Brain pericyte (primary cell): ENCODE data around the gene UBAC1.

Experiments used
- DNase-seq: peaks from one replicate; pipeline ENCODE4 v3.0.0-alpha.2; 2012; ENCODE audit warnings: low read depth, low spot score

The UBAC1 gene, protein sequence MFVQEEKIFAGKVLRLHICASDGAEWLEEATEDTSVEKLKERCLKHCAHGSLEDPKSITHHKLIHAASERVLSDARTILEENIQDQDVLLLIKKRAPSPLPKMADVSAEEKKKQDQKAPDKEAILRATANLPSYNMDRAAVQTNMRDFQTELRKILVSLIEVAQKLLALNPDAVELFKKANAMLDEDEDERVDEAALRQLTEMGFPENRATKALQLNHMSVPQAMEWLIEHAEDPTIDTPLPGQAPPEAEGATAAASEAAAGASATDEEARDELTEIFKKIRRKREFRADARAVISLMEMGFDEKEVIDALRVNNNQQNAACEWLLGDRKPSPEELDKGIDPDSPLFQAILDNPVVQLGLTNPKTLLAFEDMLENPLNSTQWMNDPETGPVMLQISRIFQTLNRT

DNA sequence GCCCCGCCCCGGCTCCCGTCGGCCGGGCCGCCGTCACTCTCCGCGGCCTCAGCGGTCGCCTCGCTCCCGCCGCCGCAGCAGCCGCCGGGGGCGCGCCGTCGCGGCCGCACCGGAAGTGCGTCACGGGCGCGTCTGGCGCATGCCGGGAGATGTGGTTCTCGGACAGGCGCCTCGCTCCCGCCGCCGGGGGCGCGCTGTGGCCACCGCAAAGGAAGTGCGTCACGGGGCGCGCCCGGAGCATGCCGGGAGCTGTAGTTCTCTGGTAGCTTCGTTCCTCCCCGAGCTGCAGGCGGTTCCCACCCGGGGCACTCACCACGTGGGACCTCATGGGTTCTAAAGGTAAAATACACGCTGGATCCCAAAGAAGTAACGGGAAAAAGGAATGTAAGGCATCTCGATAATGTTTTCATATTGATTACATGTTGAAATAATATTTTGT lies at the start of gene UBAC1:
Gene UBAC1 (minus strand): TSS at position 97 of the 439 bp plus-strand sequence. CDS start 211 bp downstream, outside the sequence.
- peak; percentile 71 for DNase-seq

DNA sequence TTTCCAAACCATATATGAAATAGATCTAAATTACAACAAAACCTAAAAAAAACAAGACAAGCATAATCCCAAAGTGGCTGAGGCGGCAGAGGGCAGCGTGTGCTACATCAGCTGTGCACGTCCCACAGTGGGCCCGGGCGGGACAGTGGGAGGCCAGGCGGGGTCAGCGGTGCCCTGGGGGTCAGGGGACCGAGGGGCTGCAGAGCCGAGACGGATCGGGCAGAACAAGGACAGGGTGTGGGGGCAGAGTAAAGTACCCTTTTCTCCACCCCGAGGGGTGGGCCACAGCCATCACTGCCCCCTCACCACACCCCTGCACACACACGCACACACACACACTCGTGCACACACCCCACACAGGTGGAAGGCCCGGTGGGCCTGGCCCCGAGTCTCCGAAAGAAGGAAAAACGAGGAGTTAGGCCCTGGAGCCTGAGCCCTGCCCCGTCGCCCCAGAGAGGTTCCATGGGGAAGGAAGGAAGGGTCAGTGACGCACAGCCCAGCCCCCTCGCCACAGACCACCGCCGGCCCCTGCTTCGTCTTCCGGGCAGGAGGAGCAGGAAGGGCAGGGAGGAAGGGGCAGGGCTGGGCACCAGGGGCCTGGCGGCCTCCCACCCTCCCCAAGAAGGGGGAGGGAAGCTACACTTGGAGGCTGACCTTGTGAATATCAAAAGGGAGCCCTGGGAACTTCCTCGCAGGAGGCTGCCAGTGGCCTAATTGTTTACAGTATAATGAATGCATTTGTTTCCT lies 49.6 kb upstream of the UBAC1 start:
- DNase-seq = no peak

DNA sequence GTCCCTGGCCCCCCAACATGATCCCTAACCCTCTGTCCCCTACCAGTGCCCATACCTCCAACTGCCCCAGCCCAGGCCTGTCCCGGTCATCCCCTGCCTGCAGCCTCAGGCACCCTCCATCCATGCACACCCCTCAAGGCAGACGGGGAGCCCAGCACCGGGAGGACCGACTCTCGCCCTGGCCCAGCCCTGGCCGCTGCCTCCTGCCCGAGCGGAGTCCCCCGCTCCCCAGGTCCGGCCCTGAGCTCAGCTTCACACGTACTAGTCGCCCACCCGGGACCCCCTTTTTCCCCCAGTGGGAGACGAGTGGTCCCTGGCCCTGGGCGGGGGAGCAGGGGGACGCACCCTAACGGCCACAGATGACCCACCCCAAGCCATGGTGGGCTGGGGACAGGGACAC lies 49.0 kb upstream of the UBAC1 start:
- no peak for DNase-seq

DNA sequence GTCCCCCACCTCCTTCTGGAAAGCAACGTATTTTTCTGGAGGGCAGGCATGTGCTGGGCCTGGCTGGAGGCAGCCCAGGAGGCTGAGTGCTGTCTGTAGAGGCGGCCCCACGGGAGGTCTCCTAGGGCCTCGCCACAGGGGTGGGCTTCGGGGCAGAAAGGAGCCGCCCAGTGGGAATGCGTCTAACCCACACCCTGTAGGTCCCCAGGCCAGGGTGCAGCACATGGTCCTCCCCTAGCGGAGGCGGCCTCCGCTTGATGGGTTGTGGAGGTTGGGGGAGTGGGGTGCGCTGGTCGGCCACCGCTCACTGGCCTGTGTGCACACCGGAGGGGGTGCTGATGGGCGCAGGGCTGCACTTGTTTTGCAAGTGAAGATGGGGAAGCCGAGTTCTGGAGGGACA lies 48.3 kb upstream of the UBAC1 start:
- DNase-seq = no peak

DNA sequence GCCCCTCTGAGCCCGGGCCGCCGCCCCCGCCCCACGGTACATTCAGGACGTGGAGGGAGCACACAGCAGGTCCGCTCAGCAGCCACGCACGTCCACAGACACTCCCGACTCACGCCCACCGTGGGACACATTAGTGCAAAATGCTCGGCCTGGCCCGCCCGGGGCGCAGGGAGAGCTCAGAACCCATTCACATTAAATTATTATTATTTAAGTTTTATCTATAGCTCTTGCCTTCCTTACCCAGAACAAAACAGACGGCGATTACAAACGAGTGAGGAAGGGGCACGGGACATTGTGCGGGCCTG lies 47.5 kb upstream of the UBAC1 start:
- no peak for DNase-seq

DNA sequence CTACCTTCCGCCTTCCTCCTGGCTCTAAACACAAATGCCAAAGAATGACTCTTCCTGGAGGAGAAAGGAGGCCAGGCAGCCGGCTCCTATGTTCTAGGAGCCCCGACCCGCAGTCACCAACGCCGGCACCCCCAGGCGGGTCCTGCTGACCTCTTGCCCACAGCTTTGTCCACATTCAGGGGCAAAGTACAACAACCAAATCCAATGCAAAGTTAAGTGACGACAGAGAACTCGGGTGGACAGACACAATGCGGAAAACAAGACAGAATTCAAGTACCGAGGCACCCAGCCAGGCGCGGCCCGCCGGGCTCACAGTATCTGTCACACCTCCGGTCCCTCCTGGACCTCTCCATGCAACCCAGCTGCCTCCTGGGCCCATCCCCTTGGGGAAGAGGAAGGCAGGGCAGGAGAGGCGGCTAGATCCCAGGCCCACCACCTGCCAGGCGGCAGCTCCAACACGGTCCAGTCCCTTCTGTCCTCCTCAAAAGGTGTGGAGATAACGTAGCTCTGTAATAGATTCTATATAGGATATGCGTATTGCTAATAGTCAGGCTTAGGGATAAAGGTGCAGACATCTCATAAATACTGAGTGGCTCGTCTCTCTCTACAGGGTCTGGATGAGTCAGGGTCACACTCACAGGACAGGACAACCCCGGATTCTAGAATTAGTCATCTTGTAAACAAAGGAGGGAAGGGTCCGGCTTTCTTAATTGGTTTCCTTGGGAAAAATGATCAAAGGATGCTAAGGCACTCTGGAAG lies 46.9 kb upstream of the UBAC1 start:
- DNase-seq = no peak

DNA sequence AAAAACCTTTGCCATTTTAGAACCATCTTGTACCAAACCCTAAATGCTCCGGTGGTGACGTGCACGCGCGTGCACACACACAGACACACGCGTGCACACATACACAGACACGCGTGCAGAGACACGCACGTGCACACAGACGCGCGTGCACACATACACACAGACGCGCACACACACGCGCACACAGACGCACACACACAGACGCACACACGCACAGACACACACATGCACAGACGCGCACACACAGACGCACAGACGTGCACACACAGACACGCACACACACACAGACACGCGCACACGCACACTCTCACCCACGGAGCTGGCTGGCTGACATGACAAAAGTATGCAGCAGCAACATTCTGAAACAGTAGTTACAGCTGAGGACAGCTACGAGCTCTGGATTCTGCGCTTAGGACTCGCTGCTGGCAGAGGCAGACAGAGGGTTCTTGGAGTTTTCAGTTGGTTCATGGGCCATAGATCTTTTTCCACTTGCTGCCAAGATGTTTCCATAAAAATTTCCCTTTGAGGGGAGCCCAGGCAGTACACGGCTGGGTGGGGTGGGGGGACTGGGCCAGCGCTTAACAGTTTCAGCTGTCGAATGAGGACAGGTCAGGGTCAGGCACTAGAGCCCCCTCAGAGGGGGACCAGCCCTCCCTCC lies 46.2 kb upstream of the UBAC1 start:
- DNase-seq = no peak

DNA sequence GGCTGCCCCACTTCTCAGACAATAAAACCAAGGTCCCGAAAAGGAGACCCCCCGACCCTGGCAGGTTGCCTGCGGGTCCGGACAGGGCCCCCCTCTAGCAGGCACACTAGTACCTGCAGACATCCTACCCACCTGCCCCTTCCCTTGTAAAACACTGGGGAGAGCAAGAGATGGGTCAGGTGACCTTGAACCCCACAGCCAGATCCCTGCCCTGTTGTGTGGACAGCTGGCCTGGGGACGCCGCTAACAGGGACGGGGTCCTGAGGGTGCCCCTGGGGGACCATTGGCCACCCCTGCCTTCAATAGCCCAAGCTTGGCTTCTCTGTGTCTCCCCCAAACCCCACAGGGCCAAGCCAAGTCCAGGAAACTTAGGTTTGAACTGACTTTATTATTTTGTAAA lies 45.0 kb upstream of the UBAC1 start:
- DNase-seq = no peak

DNA sequence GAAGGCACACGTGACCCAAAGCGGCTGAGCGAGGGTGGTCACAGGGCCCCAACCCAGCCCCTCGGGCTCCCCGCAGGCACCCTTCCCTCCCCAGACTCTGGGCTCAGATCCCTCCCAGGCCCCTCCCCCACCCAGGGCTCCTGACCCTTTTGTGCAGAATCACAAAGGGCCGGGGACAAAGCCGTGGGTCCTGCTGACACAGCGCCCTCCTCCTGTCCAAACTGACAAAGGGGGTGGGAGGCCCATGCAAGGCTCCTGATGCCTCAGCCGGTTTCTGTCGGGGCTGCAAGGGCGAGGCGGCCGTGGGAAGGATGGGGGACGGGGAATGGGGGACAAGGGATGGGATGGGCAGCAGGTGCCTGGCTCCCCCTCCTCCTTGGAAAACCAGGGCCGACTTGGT lies 43.5 kb upstream of the UBAC1 start:
- DNase-seq = no peak

DNA sequence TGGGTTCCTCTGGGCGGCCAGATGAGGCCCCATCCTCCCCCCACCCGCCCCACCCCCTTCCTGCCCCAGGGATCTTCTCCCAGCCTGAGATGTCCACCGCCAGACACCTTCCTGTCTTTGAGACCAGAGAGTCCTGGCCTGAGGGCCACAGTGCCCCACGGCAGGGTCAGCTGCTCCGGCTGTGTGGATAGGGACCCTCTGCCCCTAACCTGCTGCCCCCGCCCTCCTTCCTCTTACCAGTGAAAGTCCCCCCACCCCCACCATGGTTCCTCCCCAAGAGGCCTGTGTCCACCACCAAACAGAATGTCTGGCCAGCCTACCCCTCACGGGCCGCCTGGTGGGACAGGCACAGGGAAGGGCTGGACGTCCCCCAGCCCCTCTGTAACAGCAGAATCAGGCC lies 43.0 kb upstream of the UBAC1 start:
- no peak for DNase-seq

DNA sequence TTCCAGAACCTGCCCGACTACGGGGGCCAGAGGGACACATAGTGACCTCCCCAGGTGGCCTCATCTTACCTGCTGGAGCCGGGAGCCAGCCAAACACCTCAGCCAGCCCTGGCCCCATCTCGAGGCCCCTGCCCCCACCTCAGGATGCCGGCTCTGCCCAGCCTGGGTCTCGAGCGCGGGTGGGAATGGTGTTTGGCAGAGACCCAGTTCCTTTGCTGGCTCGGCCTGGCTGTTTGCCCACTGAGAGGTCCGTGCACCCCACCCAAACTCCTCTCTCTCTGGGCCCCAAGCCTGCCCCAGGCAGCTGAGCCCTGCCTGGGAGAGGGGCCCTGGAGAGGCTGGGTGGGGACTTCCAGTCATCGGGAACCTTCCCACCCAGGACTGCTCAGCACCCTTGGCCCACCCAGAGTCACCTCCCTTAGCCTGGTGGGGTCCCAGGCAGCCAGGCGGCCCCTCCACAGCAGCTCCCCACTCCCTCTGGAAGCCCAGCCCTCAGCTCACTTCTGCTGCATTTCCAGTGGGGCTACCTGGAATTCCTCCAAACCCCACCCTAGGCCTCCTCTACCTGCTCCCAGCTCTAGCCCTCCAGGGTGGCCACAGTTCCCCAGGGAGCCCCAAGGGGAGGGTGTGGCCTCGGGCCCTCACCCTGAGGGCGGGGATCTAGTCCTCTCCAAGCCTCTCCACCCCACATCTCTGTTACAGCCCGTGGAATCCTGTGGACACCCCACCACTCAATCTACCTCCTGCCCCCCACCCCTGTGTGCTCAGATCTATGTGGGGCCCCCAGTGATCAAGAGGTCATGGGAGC lies 42.4 kb upstream of the UBAC1 start:
- no peak for DNase-seq

DNA sequence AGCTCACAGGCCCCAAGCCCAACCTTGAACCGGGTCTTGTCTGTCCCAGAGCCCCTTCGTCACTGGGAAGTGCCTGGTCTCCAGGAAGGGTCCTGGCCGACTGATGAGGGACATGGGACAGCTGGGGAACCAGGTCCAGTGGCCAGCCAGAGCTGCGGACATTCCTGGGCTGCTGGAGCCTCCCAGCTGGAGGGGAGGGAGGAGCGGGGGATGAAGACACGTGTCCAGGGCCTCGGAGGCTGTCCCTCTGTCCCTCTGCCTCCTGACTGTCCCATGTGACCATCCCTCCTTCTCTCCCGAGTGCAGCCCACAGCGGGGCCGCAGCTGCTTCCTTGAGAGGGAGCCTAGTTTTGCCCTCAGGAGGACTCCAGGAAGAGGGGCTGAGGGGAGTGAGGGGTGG lies 41.7 kb upstream of the UBAC1 start:
- DNase-seq = no peak

DNA sequence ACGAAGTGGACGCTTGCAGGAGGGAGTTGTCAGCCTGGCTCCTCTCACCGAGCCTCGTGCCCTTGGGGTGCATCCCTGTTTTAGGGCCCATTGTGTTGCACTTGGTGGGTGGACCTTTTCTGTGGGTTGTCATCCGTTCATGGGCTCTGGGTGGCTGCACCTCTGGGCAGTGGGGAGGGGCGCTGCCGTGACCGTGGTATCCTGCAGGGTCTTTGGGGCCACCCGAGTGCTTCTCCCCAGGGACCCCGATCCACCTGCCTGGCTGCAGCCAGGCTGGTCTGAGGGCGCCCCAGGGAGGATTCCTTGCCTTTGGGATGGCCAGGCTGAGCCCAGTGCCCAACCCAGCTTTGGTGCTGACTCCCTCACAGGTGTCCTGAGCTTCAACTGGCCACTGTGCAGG lies 41.0 kb upstream of the UBAC1 start:
- no peak for DNase-seq

DNA sequence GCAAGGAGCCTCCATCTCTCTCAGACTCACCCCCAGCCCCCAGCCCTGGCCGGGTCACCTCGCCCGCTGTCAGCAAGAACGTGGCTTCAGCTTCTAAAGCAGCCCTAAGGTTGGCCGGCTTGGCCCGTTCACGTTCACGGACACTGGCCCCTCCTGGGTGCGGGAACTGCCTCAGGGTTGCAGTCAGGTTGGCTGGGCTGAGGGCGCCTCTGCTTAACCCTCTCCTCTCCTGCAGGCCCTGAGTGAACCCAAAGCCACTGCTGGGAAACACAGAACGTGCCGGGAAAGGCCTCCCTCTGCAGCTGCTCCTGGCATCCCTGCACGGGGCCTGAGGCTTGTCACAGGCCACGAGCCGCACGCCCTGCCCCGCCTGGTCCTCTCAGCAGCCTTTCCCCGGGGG lies 40.1 kb upstream of the UBAC1 start:
- no peak for DNase-seq

DNA sequence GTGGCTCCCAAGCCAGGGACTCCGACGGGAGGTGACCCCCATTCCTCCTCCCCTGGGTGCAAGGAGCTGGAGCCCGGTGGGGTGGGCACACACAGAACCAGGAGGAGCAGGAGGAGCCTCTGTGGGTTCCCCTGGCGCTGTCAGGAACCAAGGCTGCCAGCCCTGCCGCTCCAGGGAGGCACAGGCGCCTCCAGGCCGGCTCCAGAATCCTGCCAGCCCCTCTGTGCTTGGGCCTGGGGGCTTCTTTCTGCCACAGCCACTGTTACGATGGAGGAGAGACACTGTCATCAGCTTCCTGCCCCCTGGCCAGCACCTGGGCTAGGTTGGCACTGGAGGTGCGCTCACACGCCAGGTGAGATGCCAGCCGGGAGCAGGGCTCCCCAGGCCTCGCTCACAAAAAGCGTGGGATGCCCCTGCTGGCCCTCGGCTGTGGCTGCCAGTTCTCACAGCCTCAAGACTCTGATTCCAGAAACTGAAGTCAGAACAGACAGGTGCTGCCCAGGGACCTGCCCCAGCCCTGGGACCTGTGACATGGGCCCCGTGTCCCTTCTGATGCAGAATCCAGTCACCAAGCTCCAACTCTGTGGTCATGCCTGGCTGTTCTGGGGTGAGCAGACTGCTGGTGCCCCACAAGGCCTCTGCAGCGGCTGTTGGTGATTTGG lies 37.4 kb upstream of the UBAC1 start:
- no peak for DNase-seq

DNA sequence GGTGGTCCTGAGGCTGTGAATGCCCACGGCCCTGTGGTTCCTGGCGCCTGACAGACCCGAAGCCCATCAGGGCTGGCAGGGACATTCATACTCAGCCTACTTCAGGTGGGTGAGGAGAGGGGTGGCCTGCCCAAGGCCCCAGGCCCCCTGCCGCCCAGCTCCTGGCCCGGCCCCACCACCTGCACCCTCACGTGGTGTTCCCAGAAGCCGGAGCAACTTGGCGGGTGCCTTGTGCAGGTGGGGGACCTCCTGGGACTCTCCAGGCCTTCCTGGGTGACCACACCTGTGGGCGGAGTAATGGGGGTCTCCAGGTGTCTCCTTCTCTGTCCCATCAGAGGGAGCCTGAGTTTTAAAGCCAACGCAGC lies 36.8 kb upstream of the UBAC1 start:
- DNase-seq = no peak

DNA sequence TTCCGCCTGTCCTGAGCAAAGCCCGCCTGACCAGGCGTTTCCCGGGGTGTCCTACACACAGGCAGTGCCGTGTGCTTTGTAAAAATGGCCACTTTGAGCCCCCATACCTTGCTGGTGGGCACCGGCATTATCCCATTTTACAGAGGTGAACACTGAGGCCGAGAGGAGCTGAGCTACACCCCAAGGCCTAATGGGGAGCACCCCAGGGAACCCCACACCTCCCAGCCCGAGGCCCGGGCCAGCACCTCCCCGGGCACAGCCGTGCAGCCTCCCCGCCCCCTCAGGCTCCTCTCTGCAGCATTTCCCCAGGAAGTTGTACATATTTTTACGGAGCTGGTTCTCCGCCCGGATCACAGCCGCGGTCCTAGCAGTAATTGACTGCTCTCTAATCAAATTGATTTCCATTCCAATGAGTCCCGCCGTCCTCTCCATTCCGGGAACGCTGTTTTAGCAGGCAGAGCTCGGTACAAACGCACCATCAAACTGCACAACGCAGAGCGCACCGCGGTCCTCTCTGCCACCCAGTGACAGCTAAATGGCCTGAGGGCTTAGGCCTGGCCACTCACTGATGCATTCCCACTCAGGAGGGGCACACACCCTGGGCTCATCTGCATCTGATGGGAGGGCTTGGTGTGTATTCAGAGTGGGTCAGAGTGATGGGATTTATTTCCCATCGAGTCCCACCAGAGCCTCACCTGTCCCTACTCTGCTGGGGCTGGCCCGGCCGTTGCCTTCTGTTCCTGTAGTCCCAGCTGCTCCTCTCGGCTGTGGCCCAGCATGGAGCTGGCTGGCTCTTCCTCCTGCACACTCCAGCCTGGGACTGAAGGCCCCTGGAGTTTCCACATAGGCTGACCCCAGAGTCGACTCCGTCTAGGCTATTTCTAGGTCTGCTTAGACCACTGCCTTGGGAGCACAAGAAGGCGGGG lies 36.2 kb upstream of the UBAC1 start:
- no peak for DNase-seq

DNA sequence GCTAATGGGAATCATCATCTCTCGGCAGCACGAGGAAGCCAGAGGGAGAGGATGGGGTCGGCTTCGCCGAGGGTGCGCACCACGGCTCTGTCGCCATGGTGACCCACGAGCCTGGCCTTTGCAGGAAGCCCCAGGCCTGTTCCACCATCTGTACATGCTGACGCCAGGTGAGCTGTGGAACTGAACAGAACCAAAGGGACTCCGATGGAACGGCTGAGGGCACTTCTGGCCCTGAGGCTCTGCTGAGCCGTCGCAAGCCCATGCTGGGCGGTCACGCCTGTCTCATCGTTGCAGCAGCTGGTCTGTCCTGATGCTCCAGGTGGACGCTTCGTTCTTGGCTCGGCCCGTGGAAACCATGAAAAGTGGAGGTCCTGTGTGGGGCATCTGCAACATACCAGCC lies 34.6 kb upstream of the UBAC1 start:
- no peak for DNase-seq

DNA sequence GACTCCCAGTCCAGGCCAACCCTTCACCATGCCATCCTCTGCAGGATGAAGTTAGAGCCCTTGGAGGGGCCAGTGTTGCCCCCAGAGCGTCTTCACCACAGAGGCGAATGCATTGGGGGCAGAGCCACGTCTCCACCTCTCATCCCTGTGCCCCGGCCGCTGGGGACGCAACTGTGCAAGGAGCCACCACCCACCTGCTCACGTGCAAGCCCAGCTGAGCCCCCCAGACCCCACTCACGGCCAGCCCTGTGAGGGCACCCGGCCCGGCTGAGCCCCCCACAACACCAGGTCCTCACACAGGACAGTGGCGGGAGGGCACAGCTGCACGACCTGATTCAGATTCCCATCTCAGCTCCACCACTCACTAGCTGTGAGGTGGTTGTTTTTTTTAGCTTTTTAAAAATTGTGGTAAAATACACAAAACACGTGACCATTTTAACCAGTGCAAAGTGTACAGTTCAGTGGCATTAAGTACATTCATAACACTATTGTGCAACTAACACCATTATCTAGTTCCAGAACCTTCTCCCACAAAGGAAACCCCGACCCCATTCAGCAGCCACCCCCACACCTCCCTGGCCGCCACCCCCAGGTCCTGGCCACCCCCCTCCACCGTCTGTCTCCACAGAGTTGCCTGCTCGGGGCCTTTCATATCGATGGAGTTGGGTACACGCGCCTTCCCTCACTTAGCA lies 33.5 kb upstream of the UBAC1 start:
- no peak for DNase-seq
